WTC11 (cell line): ENCODE results near the gene B3GAT1. TPM values are rescaled to one million over a fixed set of nuclear protein-coding genes. Genes with fewer than 3 reads are reported as not detected.

Source experiments
- ATAC-seq: fragments of 200-7000 bp; cut with Tn5 transposase; 2 replicates; pipeline ENCODE4 v1.10.0; 2021; ENCODE audit warnings: mild to moderate bottlenecking, moderate library complexity
- CTCF ChIA-PET: fragments of 300-600 bp; sonication (Branson Sonifier 250); formaldehyde crosslinking; loops from one replicate; lab custom pipeline; 2021; ENCODE audit warnings: antibody characterized with exemption; lab: Charles Lee
- POLR2A ChIA-PET: fragments of 350-600 bp; sonication (Branson Sonifier 250); formaldehyde crosslinking; loops from one replicate; lab custom pipeline; 2021; ENCODE audit warnings: antibody characterized with exemption; lab: Charles Lee
- DNase-seq: peaks from one replicate; pipeline ENCODE4 v3.0.0; 2021; ENCODE audit warnings: low spot score
- H3K27ac Mint-ChIP-seq: 2 replicates; pipeline ENCODE4 v1.8.0; 2021; ENCODE audit warnings: mixed read lengths
- H3K27me3 Mint-ChIP-seq: 2 replicates; pipeline ENCODE4 v1.8.0; 2021; ENCODE audit warnings: low read depth, mild to moderate bottlenecking, moderate library complexity, mixed read lengths
- H3K36me3 Mint-ChIP-seq: 2 replicates; pipeline ENCODE4 v1.8.0; 2021; ENCODE audit warnings: mixed read lengths
- H3K4me1 Mint-ChIP-seq: 2 replicates; pipeline ENCODE4 v1.8.0; 2022; ENCODE audit warnings: mixed read lengths
- H3K4me3 Mint-ChIP-seq: 2 replicates; pipeline ENCODE4 v1.8.0; 2021; ENCODE audit warnings: mild to moderate bottlenecking, moderate library complexity, mixed read lengths
- H3K9me3 Mint-ChIP-seq: 2 replicates; pipeline ENCODE4 v1.8.0; 2021; ENCODE audit warnings: mixed read lengths
- ATF1 ChIP-seq: sonication (generic); formaldehyde crosslinking; IDR thresholded peaks from 2 replicates; pipeline ENCODE4 v1.8.1; 2023; ENCODE audit warnings: mild to moderate bottlenecking, moderate library complexity, missing genetic modification reagents
- ETV6 ChIP-seq: sonication (generic); formaldehyde crosslinking; IDR thresholded peaks from 2 replicates; pipeline ENCODE4 v1.8.1; 2022; ENCODE audit warnings: mild to moderate bottlenecking, missing genetic modification reagents
- GRHL2 ChIP-seq: fragments of 250-450 bp; sonication (Bioruptor Pico); IDR thresholded peaks from 2 replicates; pipeline ENCODE4 v1.8.0; 2022; ENCODE audit warnings: mild to moderate bottlenecking, moderate library complexity; ENCODE audit not compliant: insufficient replicate concordance, severe bottlenecking
- JUN ChIP-seq: sonication (generic); formaldehyde crosslinking; IDR thresholded peaks from 2 replicates; pipeline ENCODE4 v1.8.0; 2023; ENCODE audit warnings: mild to moderate bottlenecking, missing genetic modification reagents
- NR2C2 ChIP-seq: sonication (generic); formaldehyde crosslinking; IDR thresholded peaks from 2 replicates; pipeline ENCODE4 v1.8.0; 2022; ENCODE audit warnings: mild to moderate bottlenecking, missing genetic modification reagents
- ZNF219 ChIP-seq: sonication (generic); formaldehyde crosslinking; IDR thresholded peaks from 2 replicates; pipeline ENCODE4 v1.8.0; 2023; ENCODE audit warnings: missing genetic modification reagents, mild to moderate bottlenecking, borderline replicate concordance
- ZNF423 ChIP-seq: fragments of 250-450 bp; sonication (Bioruptor Pico); IDR thresholded peaks from 2 replicates; pipeline ENCODE4 v2.1.2; 2022; ENCODE audit warnings: mild to moderate bottlenecking, moderate library complexity
- ZNF671 ChIP-seq: fragments of 250-450 bp; sonication (Bioruptor Pico); IDR thresholded peaks from 2 replicates; pipeline ENCODE4 v1.8.0; 2021; ENCODE audit warnings: mild to moderate bottlenecking
- total RNA-seq: library from RNA; stranded (reverse); gene quantifications from 3 replicates; pipeline ENCODE4 v1.2.3, GENCODE V29; 2021
- TF ChIP-seq, protein P1 (sequence below): fragments of 250-450 bp; sonication (Bioruptor Pico); conservative IDR thresholded peaks from 2 replicates; pipeline ENCODE4 v1.9.0; 2021; ENCODE audit warnings: mild to moderate bottlenecking
- TF ChIP-seq, protein P2 (sequence below): sonication (generic); formaldehyde crosslinking; IDR thresholded peaks from 2 replicates; pipeline ENCODE4 v1.8.0; 2022; ENCODE audit warnings: mild to moderate bottlenecking, missing genetic modification reagents
- TF ChIP-seq, protein P3 (sequence below): sonication (generic); formaldehyde crosslinking; IDR thresholded peaks from 2 replicates; pipeline ENCODE4 v1.8.0; 2022; ENCODE audit warnings: mild to moderate bottlenecking, missing genetic modification reagents

B3GAT1 gene
- total RNA-seq, 1 experiment from 2014 or later: 30.0 TPM

DNA sequence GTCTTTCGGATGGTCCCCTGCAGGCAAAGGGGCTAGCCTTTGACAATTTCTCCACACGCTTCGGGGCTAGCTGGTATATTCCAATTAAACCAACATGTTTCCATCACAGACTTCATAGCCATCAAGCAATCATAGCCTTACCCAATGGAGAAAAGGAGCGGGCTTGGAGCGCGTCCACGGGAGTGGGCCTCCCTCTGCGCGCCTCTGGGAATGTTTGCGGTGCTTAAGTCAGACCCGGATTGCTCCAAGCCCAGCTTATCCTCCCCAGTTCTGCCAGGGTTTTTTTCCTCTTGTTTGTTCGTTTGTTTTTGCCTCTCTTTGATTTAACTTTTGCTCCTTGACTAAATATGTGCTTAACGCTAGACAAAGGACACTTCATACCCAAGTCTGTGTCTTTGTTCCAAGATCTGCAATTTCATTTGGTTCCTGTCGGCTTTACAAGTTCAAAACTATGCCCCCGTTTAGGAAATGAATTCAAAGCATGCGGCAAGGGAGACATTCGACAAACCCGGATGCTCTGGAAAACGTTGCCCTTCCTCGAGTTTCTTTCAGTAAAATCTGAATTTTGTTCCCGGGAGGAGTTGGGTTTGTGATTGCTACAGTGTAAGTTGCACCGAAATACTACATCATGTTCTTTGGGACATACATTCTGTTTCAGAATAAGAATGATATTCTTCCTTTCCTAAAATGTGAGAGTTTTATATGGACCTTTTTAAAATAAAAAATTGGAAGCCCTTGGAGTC is 81.3 kb downstream of the B3GAT1 start:
- peak overlapping the region; percentile 75 for H3K4me3 Mint-ChIP-seq
- H3K27me3 Mint-ChIP-seq: peaks cover 46% of the 10 kb centered on the region
- CTCF ChIA-PET: no interaction called here
- DNase-seq: no peak
- peaks cover 26% of the 10 kb centered on the region for H3K4me1 Mint-ChIP-seq
- ATAC-seq: no peak
- POLR2A ChIA-PET: no interaction called here
- H3K36me3 Mint-ChIP-seq: no peaks in the 10 kb centered on the region
- no peak overlapping the region for H3K27ac Mint-ChIP-seq
- H3K9me3 Mint-ChIP-seq: no peaks in the 10 kb centered on the region
- TF ChIP-seq GRHL2 (no peak), JUN (CRISPR knock-in tag) (no peak), NR2C2 (CRISPR knock-in tag) (no peak), ETV6 (CRISPR knock-in tag) (no peak), ZNF671 (CRISPR knock-in tag) (no peak), ZNF423 (CRISPR knock-in tag) (no peak), ATF1 (CRISPR knock-in tag) (no peak), ZNF219 (CRISPR knock-in tag) (no peak)
- TF ChIP-seq, protein P1, sequence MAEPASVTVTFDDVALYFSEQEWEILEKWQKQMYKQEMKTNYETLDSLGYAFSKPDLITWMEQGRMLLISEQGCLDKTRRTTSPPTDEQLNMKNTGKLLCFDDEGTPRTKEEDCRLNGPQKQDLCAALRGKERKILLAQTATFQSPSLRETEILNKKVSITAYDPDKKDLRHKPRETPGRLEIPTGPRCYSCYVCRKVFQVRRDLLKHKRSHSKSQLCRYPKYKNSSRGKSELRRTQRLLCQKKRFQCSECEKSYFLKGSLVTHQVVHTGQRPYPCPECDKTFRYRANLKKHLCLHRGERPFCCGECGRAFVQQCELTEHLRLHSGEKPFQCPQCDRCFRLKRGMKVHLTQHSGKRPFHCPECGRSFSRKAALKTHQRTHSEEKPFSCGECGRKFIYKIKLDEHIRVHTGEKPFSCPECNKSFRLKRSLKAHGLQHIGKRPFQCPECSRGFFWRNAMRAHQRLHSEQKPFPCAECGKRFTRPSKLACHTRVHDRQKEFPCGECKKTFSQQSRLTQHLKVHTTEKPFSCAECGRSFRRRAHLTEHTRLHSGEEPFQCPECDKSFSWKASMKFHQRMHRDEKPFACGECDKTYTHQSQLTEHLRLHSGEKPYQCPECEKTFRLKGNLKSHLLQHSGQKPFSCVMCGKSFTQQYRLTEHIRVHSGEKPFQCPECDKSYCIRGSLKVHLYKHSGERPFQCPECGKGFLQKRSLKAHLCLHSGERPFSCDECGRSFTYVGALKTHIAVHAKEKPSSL (CRISPR knock-in tag): no peak
- TF ChIP-seq, protein P2, sequence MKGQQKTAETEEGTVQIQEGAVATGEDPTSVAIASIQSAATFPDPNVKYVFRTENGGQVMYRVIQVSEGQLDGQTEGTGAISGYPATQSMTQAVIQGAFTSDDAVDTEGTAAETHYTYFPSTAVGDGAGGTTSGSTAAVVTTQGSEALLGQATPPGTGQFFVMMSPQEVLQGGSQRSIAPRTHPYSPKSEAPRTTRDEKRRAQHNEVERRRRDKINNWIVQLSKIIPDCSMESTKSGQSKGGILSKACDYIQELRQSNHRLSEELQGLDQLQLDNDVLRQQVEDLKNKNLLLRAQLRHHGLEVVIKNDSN (CRISPR knock-in tag): no peak
- TF ChIP-seq, protein P3, sequence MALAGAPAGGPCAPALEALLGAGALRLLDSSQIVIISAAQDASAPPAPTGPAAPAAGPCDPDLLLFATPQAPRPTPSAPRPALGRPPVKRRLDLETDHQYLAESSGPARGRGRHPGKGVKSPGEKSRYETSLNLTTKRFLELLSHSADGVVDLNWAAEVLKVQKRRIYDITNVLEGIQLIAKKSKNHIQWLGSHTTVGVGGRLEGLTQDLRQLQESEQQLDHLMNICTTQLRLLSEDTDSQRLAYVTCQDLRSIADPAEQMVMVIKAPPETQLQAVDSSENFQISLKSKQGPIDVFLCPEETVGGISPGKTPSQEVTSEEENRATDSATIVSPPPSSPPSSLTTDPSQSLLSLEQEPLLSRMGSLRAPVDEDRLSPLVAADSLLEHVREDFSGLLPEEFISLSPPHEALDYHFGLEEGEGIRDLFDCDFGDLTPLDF: no peak

Other genes starting within 250 kb of the B3GAT1 start
- 46.5 to 63.0 TPM (median 49.1 TPM) in 3 replicates for gene NCAPD3, start 188.3 kb downstream of the B3GAT1 start, total RNA-seq
- gene VPS26B, start 187.6 kb downstream of the B3GAT1 start, total RNA-seq: 28.7 to 29.3 TPM (median 29.0 TPM) in 3 replicates
- gene THYN1, start 158.9 kb downstream of the B3GAT1 start, total RNA-seq: 80.2 to 83.8 TPM (median 82.0 TPM) in 3 replicates
- 49.4 to 55.2 TPM (median 51.9 TPM) in 3 replicates for gene ACAD8, start 158.7 kb downstream of the B3GAT1 start, total RNA-seq
- gene GLB1L3, start 135.9 kb downstream of the B3GAT1 start, total RNA-seq: 34.6 to 50.2 TPM (median 35.9 TPM) in 3 replicates
- gene GLB1L2, start 80.3 kb downstream of the B3GAT1 start, total RNA-seq: 4.6 to 6.0 TPM (median 5.1 TPM) in 3 replicates